Smooth muscle cell of the coronary artery (primary cell): Measurements from ENCODE around the gene RPAP3. TPM values are rescaled to one million over a fixed set of nuclear protein-coding genes. Genes with fewer than 3 reads are reported as not detected.

Source experiments
- total RNA-seq: library from RNA; depleted of rRNA; stranded (reverse); fragments of >200 nt; gene quantifications from 2 replicates; pipeline ENCODE4 v1.2.3, GENCODE V29; 2014; ENCODE audit warnings: low replicate concordance

The RPAP3 gene, protein sequence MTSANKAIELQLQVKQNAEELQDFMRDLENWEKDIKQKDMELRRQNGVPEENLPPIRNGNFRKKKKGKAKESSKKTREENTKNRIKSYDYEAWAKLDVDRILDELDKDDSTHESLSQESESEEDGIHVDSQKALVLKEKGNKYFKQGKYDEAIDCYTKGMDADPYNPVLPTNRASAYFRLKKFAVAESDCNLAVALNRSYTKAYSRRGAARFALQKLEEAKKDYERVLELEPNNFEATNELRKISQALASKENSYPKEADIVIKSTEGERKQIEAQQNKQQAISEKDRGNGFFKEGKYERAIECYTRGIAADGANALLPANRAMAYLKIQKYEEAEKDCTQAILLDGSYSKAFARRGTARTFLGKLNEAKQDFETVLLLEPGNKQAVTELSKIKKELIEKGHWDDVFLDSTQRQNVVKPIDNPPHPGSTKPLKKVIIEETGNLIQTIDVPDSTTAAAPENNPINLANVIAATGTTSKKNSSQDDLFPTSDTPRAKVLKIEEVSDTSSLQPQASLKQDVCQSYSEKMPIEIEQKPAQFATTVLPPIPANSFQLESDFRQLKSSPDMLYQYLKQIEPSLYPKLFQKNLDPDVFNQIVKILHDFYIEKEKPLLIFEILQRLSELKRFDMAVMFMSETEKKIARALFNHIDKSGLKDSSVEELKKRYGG
- total RNA-seq = 3.7 and 11.4 TPM in 2 replicates

DNA sequence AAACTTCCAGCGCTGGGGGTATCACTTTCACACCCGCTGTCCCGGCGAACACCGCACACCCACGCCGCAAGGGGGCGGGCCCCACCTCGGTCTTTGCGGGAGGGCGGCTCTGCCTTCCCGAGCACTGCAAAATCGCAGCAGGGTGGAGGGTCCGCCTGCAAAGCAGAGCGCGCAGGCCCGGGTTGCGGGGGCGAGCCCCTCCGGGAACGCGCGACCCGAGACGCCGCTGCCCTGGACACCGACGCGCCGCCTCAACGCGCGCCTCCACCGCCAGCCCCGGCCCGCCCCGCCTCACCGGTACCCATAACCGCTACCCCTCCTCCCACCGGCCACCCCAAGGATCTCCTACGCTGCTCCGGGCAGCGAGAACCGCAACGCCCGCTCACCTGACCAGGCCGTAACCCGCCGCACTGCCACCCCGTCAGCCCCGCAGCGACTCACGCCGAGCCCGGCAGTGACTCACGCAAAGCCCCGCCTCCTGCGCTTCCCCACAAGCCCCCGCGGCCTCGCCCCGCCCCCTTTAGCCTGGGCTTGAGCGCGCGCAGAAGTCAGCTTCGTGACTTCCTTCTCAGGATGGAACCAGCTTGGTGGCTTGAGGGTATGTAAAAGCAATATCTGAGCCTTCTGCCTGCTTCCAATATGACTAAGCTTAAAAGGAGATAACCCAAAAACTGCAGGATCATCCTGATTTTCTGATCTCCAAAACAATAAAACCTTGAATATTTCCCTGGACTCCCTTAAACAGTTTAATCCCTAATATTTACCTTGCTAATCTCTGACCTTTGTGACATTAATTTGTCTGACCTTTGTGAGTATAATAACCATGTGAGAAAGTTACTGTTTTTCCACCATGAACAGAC lies at the start of gene RPAP3:
Gene RPAP3, minus strand, starts transcription at position 465 of the 860 bp plus-strand sequence. CDS start 3,190 bp downstream, outside the sequence.

DNA sequence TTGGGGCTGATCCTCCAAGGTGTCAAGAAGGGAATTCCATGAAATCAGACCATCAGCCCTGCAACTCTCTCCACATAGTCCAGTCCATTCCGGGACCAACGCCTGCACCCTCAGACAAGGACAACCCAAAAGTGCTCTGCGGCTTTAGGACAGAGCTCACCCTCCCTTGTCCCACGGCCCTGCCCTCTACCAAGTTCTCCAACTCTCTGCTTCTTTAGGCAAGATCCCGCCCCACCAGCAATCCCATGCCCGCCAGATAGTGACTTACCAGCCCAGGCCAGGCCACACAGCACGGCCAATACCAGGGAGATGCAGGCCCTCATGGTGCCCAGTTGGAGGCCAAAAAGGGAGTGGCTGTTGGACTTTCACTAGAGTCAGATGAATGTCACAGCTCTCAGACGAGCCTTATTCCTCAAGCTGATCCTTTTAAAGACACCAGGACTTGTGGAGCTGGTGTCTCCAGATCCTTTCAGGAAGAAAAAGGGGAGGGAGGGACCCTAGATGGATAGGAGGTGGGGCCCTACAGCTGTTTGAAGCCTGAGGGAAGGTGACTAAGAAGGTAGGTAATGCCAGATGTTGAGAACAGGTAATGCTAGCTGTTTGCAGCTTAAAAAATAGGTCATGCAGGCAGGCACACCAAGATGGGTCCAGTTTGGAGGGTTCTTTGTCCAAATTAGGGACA lies 19.4 kb upstream of the RPAP3 start, which contains the start of gene ENDOU:
Gene ENDOU, minus strand, starts transcription at position 400 of the 682 bp plus-strand sequence. Its CDS starts 77 bp downstream, at position 323.

Other genes starting within 250 kb of the RPAP3 start
- gene ENDOU, start 19.5 kb upstream of the RPAP3 start, total RNA-seq = 0.15 TPM in 1 of 2 replicates, not detected in the other
- gene RAPGEF3, start 52.9 kb upstream of the RPAP3 start, total RNA-seq = 3.3 and 4.1 TPM in 2 replicates
- gene SLC48A1, start 67.2 kb upstream of the RPAP3 start, total RNA-seq = 9.5 and 10.8 TPM in 2 replicates
- gene HDAC7, start 113.9 kb upstream of the RPAP3 start, total RNA-seq = 19.9 and 30.4 TPM in 2 replicates
- 4.2 and 15.8 TPM in 2 replicates for gene VDR, start 199.0 kb upstream of the RPAP3 start, total RNA-seq